ENCODE measurements around the gene ZCWPW1.
"Not testable (repeated sequence)": the region's sequence is repeated elsewhere in the genome, so short reads cannot be mapped to it uniquely, and the experiment has no call there.

DNA sequence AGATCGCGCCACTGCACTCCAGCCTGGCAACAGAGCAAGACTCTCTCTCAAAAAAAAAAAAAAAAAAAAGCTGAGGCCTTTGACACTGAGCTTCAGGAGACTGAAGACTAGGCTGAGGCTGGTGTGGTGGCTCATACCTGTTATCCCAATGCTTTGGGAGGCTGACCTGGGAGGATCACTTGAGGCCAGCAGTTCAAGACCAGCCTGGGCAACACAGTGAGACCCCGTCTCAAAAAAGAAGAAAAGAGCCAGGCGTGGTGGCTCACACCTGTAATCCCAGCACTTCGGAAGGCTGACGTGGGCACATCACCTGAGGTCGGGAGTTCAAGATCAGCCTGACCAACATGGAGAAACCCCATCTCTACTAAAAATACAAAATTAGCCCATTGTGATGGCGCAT lies 18.9 kb upstream of the ZCWPW1 start:
- TF ChIP-seq, protein P1, sequence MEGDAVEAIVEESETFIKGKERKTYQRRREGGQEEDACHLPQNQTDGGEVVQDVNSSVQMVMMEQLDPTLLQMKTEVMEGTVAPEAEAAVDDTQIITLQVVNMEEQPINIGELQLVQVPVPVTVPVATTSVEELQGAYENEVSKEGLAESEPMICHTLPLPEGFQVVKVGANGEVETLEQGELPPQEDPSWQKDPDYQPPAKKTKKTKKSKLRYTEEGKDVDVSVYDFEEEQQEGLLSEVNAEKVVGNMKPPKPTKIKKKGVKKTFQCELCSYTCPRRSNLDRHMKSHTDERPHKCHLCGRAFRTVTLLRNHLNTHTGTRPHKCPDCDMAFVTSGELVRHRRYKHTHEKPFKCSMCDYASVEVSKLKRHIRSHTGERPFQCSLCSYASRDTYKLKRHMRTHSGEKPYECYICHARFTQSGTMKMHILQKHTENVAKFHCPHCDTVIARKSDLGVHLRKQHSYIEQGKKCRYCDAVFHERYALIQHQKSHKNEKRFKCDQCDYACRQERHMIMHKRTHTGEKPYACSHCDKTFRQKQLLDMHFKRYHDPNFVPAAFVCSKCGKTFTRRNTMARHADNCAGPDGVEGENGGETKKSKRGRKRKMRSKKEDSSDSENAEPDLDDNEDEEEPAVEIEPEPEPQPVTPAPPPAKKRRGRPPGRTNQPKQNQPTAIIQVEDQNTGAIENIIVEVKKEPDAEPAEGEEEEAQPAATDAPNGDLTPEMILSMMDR (conservative IDR thresholded peaks at IDR 0.05) = not testable (repeated sequence)
- TF ChIP-seq EZH2 (IDR thresholded peaks at IDR 0.05; ENCODE audit: low read depth) = not testable (repeated sequence)
